CD4-positive, alpha-beta T cell (primary cell): ENCODE results near the gene TMEM203. TPM values are rescaled to one million over a fixed set of nuclear protein-coding genes. Genes with fewer than 3 reads are reported as not detected.

Experiments used
- ATAC-seq: fragments of 200-7000 bp; cut with Tn5 transposase; one replicate; pipeline ENCODE4 v1.10.0; 2022; ENCODE audit warnings: mild to moderate bottlenecking; ENCODE audit not compliant: poor library complexity
- CTCF ChIA-PET: fragments of 350-600 bp; sonication (Branson Sonifier 250); formaldehyde crosslinking; loops from one replicate; lab custom pipeline; 2021; ENCODE audit warnings: antibody characterized with exemption, inconsistent platforms; lab: Charles Lee
- POLR2A ChIA-PET: fragments of 350-600 bp; sonication (Branson Sonifier 250); formaldehyde crosslinking; loops from one replicate; lab custom pipeline; 2021; ENCODE audit warnings: antibody characterized with exemption, inconsistent platforms; lab: Charles Lee
- DNase-seq, 14 experiments: peaks; one replicate each; pipeline ENCODE4 v3.0.0-alpha.2; 2013 to 2020; ENCODE audit warnings: mixed read lengths in 2 of 14
- H3K27ac ChIP-seq, 2 donors: one replicate each; pipeline versions ENCODE4 v1.5.1 to v1.7.0; 2013; ENCODE audit warnings: low read length in 2 of 2, low read depth in 1 of 2, mild to moderate bottlenecking in 1 of 2
- H3K27me3 ChIP-seq, 2 experiments: 1 replicate in 1 of 2; 2 replicates in 1 of 2; pipeline versions ENCODE4 v1.6.1 to v1.7.0; 2013; ENCODE audit warnings: low read length in 2 of 2, control low read depth in 1 of 2, mild to moderate bottlenecking in 1 of 2, moderate library complexity in 1 of 2; ENCODE audit not compliant: insufficient read depth in 2 of 2, control insufficient read depth in 1 of 2
- H3K36me3 ChIP-seq: one replicate; pipeline ENCODE4 v1.6.1; 2013; ENCODE audit warnings: low read length, control low read depth; ENCODE audit not compliant: insufficient read depth
- H3K4me1 ChIP-seq: one replicate; pipeline ENCODE4 v1.6.1; 2013; ENCODE audit warnings: low read length, control low read depth; ENCODE audit not compliant: insufficient read depth
- H3K4me3 ChIP-seq: one replicate; pipeline ENCODE4 v1.5.1; 2013; ENCODE audit warnings: mild to moderate bottlenecking, low read length, moderate library complexity
- H3K9me3 ChIP-seq, 2 experiments: 1 replicate in 1 of 2; 2 replicates in 1 of 2; pipeline versions ENCODE4 v1.6.1 to v1.7.0; 2013; ENCODE audit warnings: low read length in 2 of 2, mild to moderate bottlenecking in 2 of 2, control low read depth in 1 of 2, moderate library complexity in 1 of 2; ENCODE audit not compliant: control insufficient read depth in 1 of 2, insufficient read depth in 1 of 2
- H3K27ac Mint-ChIP-seq: one replicate; pipeline ENCODE4 v1.8.0; 2020; ENCODE audit warnings: mixed read lengths
- H3K27me3 Mint-ChIP-seq: one replicate; pipeline ENCODE4 v1.8.0; 2021; ENCODE audit warnings: mixed read lengths
- H3K36me3 Mint-ChIP-seq: one replicate; pipeline ENCODE4 v1.8.0; 2021; ENCODE audit warnings: low read depth, mixed read lengths
- H3K4me1 Mint-ChIP-seq: one replicate; pipeline ENCODE4 v1.8.0; 2021; ENCODE audit warnings: low read depth, mixed read lengths
- H3K4me3 Mint-ChIP-seq: one replicate; pipeline ENCODE4 v1.8.0; 2020; ENCODE audit warnings: mild to moderate bottlenecking, mixed read lengths
- H3K9me3 Mint-ChIP-seq: one replicate; pipeline ENCODE4 v1.8.0; 2020; ENCODE audit warnings: mixed read lengths
- CTCF ChIP-seq: fragments of 200-600 bp; IDR thresholded peaks from one replicate; pipeline ENCODE4 v1.8.0; 2022; ENCODE audit warnings: antibody characterized with exemption, mild to moderate bottlenecking
- intact Hi-C, 2 experiments: fragments of 100-400 bp; cut with DNase I in 1 of 2; cut with micrococcal nuclease in 1 of 2; formaldehyde crosslinking; loops; one replicate each; pipeline versions ENCODE4 v1.15.1 to v1.9.0; 2023 to 2025; cut with DNase I, micrococcal nuclease
- total RNA-seq, 174 experiments: library from RNA in 2 of 174; stranded (reverse) in 2 of 174; gene quantifications; one replicate each; pipeline ENCODE4 v1.2.3 and lab custom pipeline; 2021 to 2026

TMEM203 gene
- total RNA-seq, 2 experiments from 2014 or later: 18.2 to 18.7 TPM

GRCh38 chr9:137188086-137188489 lies 17.4 kb downstream of the TMEM203 start:
- POLR2A ChIA-PET: interaction anchor here (0.9 to 3.5 kb wide), 12 partner anchors 11 to 460 kb away, joined by 3 to 39 read pairs (median 7); partner anchors contain the start of genes MAN1B1, NELFB, RNF208 and TPRN
- no peak for DNase-seq
- Mint-ChIP-seq H3K4me1 (peaks cover 29% of the 10 kb centered on the region), H3K27me3 (no peaks in the 10 kb centered on the region), H3K4me3 (peak overlapping the region; percentile 93), H3K9me3 (no peaks in the 10 kb centered on the region), H3K27ac (peak overlapping the region; percentile 79), H3K36me3 (peaks cover 54% of the 10 kb centered on the region)
- H3K4me1 ChIP-seq: peaks cover 50% of the 10 kb centered on the region
- H3K27ac ChIP-seq: peak overlapping the region; percentile 86 to 92
- CTCF ChIA-PET: interaction anchor here (0.6 to 2.8 kb wide), 6 partner anchors 13 to 256 kb away, joined by 4 to 14 read pairs (median 6); partner anchors contain the start of genes RNF224 and TPRN
- H3K36me3 ChIP-seq: peaks cover 48% of the 10 kb centered on the region
- H3K27me3 ChIP-seq: no peaks in the 10 kb centered on the region
- intact Hi-C loops: loop anchor here (1.0 to 5.0 kb wide), 5 partner anchors 17 to 59 kb away; partner anchors contain the start of genes NDOR1 (in 1 of the 2), RNF208 (in 1 of the 2) and TMEM203 (in 1 of the 2)
- ATAC-seq: no peak
- peak overlapping the region; percentile 100 for H3K4me3 ChIP-seq
- no peak for TF ChIP-seq CTCF
- H3K9me3 ChIP-seq: no peaks in the 10 kb centered on the region

GRCh38 chr9:137187386-137187785 lies 18.1 kb downstream of the TMEM203 start:
- Histone ChIP-seq H3K4me3 (peak overlapping the region; percentile 100), H3K27ac (no peak overlapping the region), H3K27me3 (no peaks in the 10 kb centered on the region), H3K4me1 (peaks cover 50% of the 10 kb centered on the region), H3K9me3 (no peaks in the 10 kb centered on the region), H3K36me3 (peaks cover 55% of the 10 kb centered on the region)
- TF ChIP-seq CTCF: no peak
- peaks cover 61% of the 10 kb centered on the region for H3K36me3 Mint-ChIP-seq
- intact Hi-C loops: loop anchor here in 1 of 2 experiments (5.0 kb wide), 1 partner anchor 50 kb away; no protein-coding TSS in a partner anchor
- no peaks in the 10 kb centered on the region for H3K9me3 Mint-ChIP-seq
- H3K27me3 Mint-ChIP-seq: no peaks in the 10 kb centered on the region
- ChIA-PET POLR2A (interaction anchor here (0.9 to 3.5 kb wide), 8 partner anchors 11 to 101 kb away, joined by 3 to 39 read pairs (median 11); partner anchors contain the start of genes RNF208, TPRN and TUBB4B), CTCF (interaction anchor here (1.1 to 1.6 kb wide), 2 partner anchors 49 to 120 kb away, joined by 4 to 7 read pairs; no protein-coding TSS in a partner anchor)
- peak overlapping the region; percentile 93 for H3K4me3 Mint-ChIP-seq
- peak overlapping the region; percentile 79 for H3K27ac Mint-ChIP-seq
- DNase-seq (no peak), ATAC-seq (no peak)
- H3K4me1 Mint-ChIP-seq: peaks cover 29% of the 10 kb centered on the region

- Histone ChIP-seq H3K27me3 (no peaks in the 10 kb centered on the region), H3K36me3 (peaks cover 65% of the 10 kb centered on the region), H3K27ac (no peak overlapping the region), H3K9me3 (no peaks in the 10 kb centered on the region), H3K4me1 (peaks cover 50% of the 10 kb centered on the region), H3K4me3 (no peak overlapping the region)
- Mint-ChIP-seq H3K36me3 (peaks cover 69% of the 10 kb centered on the region), H3K9me3 (no peaks in the 10 kb centered on the region), H3K4me3 (peak overlapping the region; percentile 93), H3K4me1 (peaks cover 29% of the 10 kb centered on the region), H3K27me3 (no peaks in the 10 kb centered on the region), H3K27ac (peak overlapping the region; percentile 79)
- CTCF ChIA-PET: no interaction called here
- ATAC-seq (no peak), DNase-seq (no peak)
- POLR2A ChIA-PET: no interaction called here
- intact Hi-C loops: loop anchor here in 1 of 2 experiments (5.0 kb wide), 1 partner anchor 51 kb away; no protein-coding TSS in a partner anchor
- no peak for TF ChIP-seq CTCF
These were observed 19.1 kb downstream of the TMEM203 start for GRCh38 chr9:137186385-137186784.
